Upper lobe of left lung (tissue), 4 donors: Measurements from ENCODE around the gene MAT1A.

Experiments used
- CTCF ChIP-seq, 6 experiments: fragments of 450-650 bp in 4 of 6; fragments of 200-600 bp in 2 of 6; sonication (generic) in 2 of 6; IDR thresholded peaks; one replicate each; pipeline ENCODE4 v1.5.1; 2016 to 2019; ENCODE audit warnings: antibody characterized with exemption in 6 of 6
- EP300 ChIP-seq, 4 donors: sonication (generic); formaldehyde crosslinking; IDR thresholded peaks; one replicate each; pipeline ENCODE4 v1.5.1; 2017; ENCODE audit warnings: antibody characterized with exemption in 4 of 4, control low read depth in 2 of 4
- POLR2A ChIP-seq, 4 donors: fragments of 450-650 bp; IDR thresholded peaks; one replicate each; pipeline ENCODE4 v1.5.1; 2016 to 2017; ENCODE audit warnings: antibody characterized with exemption in 4 of 4, mild to moderate bottlenecking in 2 of 4

GRCh38 chr10:80323311-80323710 is 33.9 kb upstream of the MAT1A start:
- TF ChIP-seq EP300 (IDR thresholded peaks at IDR 0.05): no peak
- no peak for TF ChIP-seq POLR2A (IDR thresholded peaks at IDR 0.05)
- no peak for TF ChIP-seq CTCF (IDR thresholded peaks at IDR 0.05)
